ENCODE measurements around the gene ESPN.

GRCh38 chr1:6506210-6507036 is 81.8 kb downstream of the ESPN start:
- TF ChIP-seq, protein P1, sequence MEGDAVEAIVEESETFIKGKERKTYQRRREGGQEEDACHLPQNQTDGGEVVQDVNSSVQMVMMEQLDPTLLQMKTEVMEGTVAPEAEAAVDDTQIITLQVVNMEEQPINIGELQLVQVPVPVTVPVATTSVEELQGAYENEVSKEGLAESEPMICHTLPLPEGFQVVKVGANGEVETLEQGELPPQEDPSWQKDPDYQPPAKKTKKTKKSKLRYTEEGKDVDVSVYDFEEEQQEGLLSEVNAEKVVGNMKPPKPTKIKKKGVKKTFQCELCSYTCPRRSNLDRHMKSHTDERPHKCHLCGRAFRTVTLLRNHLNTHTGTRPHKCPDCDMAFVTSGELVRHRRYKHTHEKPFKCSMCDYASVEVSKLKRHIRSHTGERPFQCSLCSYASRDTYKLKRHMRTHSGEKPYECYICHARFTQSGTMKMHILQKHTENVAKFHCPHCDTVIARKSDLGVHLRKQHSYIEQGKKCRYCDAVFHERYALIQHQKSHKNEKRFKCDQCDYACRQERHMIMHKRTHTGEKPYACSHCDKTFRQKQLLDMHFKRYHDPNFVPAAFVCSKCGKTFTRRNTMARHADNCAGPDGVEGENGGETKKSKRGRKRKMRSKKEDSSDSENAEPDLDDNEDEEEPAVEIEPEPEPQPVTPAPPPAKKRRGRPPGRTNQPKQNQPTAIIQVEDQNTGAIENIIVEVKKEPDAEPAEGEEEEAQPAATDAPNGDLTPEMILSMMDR (IDR thresholded peaks at IDR 0.05): no peak
- TF ChIP-seq POLR2A (IDR thresholded peaks at IDR 0.05) (no peak), POLR2AphosphoS5 (IDR thresholded peaks at IDR 0.05) (no peak)

All from sigmoid colon (tissue), 4 donors.